K562 (cell line): ENCODE results near the gene ASB10. TPM values are rescaled to one million over a fixed set of nuclear protein-coding genes. Genes with fewer than 3 reads are reported as not detected.

Source experiments
- BRF1 ChIP-seq: IDR thresholded peaks from 3 replicates; pipeline ENCODE4 v1.6.1; 2011; ENCODE audit warnings: borderline replicate concordance, mild to moderate bottlenecking; ENCODE audit not compliant: insufficient read length; ENCODE audit errors: extremely low read depth
- FIP1L1 ChIP-seq: fragments of 200-400 bp; formaldehyde crosslinking; IDR thresholded peaks from 2 replicates; pipeline ENCODE4 v1.6.1; 2018; ENCODE audit warnings: mild to moderate bottlenecking, low read depth, low read length; ENCODE audit not compliant: poor library complexity, severe bottlenecking
- FOS ChIP-seq: IDR thresholded peaks from 3 replicates; pipeline ENCODE4 v1.6.1; 2011; ENCODE audit not compliant: insufficient read length; ENCODE audit errors: extremely low read depth
- FOSL1 ChIP-seq: fragments of 200-800 bp; sonication (Bioruptor generic); conservative IDR thresholded peaks from 2 replicates; pipeline ENCODE4 v1.6.1; 2016; ENCODE audit warnings: missing genetic modification characterization, missing compliant biosample characterization
- GABPA ChIP-seq: fragments of 200-800 bp; sonication (Bioruptor generic); conservative IDR thresholded peaks from 2 replicates; pipeline ENCODE4 v1.6.1; 2016; ENCODE audit warnings: low read depth, missing genetic modification characterization, missing compliant biosample characterization
- GABPB2 ChIP-seq: fragments of 250-450 bp; sonication (Bioruptor Pico); conservative IDR thresholded peaks from 2 replicates; pipeline ENCODE4 v1.5.1; 2021; ENCODE audit warnings: mild to moderate bottlenecking
- JUND ChIP-seq, 2 experiments: IDR thresholded peaks; 2 replicates in 1 of 2; 3 replicates in 1 of 2; pipeline ENCODE4 v1.6.1; 2011; ENCODE audit warnings: borderline replicate concordance in 2 of 2, low read depth in 2 of 2, low read length in 2 of 2, improper control_type of control experiment in 1 of 2, missing biosample characterization in 1 of 2, missing genetic modification characterization in 1 of 2, missing genetic modification reagents in 1 of 2
- TFAP4 ChIP-seq: sonication (generic); formaldehyde crosslinking; IDR thresholded peaks from 2 replicates; pipeline ENCODE4 v1.8.0; 2022; ENCODE audit warnings: missing genetic modification reagents, mild to moderate bottlenecking, moderate library complexity, borderline replicate concordance
- ZBTB12 ChIP-seq: fragments of 250-450 bp; sonication (Bioruptor Pico); IDR thresholded peaks from 2 replicates; pipeline ENCODE4 v1.4.0; 2020
- ZNF511 ChIP-seq: sonication (generic); formaldehyde crosslinking; IDR thresholded peaks from 2 replicates; pipeline ENCODE4 v1.8.0; 2022; ENCODE audit warnings: mild to moderate bottlenecking, missing genetic modification reagents
- ZNF589 ChIP-seq: fragments of 200-800 bp; sonication (Bioruptor generic); IDR thresholded peaks from 2 replicates; pipeline ENCODE4 v1.6.1; 2016; ENCODE audit warnings: low read depth, missing genetic modification characterization, missing compliant biosample characterization
- ZNF644 ChIP-seq: fragments of 200-800 bp; sonication (Bioruptor generic); IDR thresholded peaks from 2 replicates; pipeline ENCODE4 v1.6.1; 2016; ENCODE audit warnings: low read depth, missing genetic modification characterization, missing compliant biosample characterization
- ZNF780A ChIP-seq: fragments of 250-450 bp; sonication (Bioruptor Pico); IDR thresholded peaks from 2 replicates; pipeline ENCODE4 v1.5.0; 2021; ENCODE audit warnings: mild to moderate bottlenecking
- ZNF830 ChIP-seq: fragments of 250-450 bp; sonication (Bioruptor Pico); IDR thresholded peaks from 2 replicates; pipeline ENCODE4 v1.5.0; 2021; ENCODE audit warnings: mild to moderate bottlenecking
- polyA plus RNA-seq, 8 experiments: library from polyadenylated mRNA; depleted of rRNA in 4 of 8; stranded (reverse) in 5 of 8; unstranded in 3 of 8; fragments of >200 nt; fragmentation: Nextera tagmentation in 2 of 8; fragmentation: Illumina TruSeq in 1 of 8; extraction: Ambion mirVana in 2 of 8; extraction: Trizol in 1 of 8; gene quantifications; 2 replicates each; pipeline versions ENCODE4 v1.2.1 to v1.2.3, GENCODE V29; 2011 to 2014; ENCODE audit warnings: inconsistent platforms in 1 of 8, missing spikeins in 1 of 8
- total RNA-seq, 7 experiments: library from RNA; depleted of rRNA in 6 of 7; stranded (reverse); fragments of >200 nt in 6 of 7; fragmentation: Illumina TruSeq in 2 of 7; extraction: Trizol in 2 of 7; gene quantifications; 2 replicates each; pipeline versions ENCODE4 v1.2.1 to v1.2.3, GENCODE V29; 2011 to 2021; ENCODE audit warnings: low replicate concordance in 1 of 7
- TF ChIP-seq, protein P1 (sequence below): fragments of 250-450 bp; sonication (Bioruptor Pico); IDR thresholded peaks from 2 replicates; pipeline ENCODE4 v1.5.0; 2021; ENCODE audit warnings: mild to moderate bottlenecking, moderate library complexity

The ASB10 gene
- total and polyA plus RNA-seq, 9 of the 15 experiments (the other 6 are each of a cell fraction or from before 2014, with no cell fraction given): not detected

- TF ChIP-seq TFAP4 (CRISPR knock-in tag): 0 out of 2 replicates have a peak, but pooled peaks have one; percentile 11
- no peak for TF ChIP-seq ZNF830 (CRISPR knock-in tag)
- no peak for TF ChIP-seq GABPB2 (CRISPR knock-in tag)
- TF ChIP-seq ZBTB12 (CRISPR knock-in tag): no peak
- TF ChIP-seq JUND (IDR thresholded peaks at IDR 0.05; ENCODE audit: borderline replicate concordance, low read depth, low read length): no peak
- no peak for TF ChIP-seq JUND (tag; IDR thresholded peaks at IDR 0.05; ENCODE audit: borderline replicate concordance, low read depth, low read length)
- TF ChIP-seq ZNF589 (CRISPR knock-in tag): no peak
- no peak for TF ChIP-seq ZNF644
- no peak for TF ChIP-seq FOS
- no peak for TF ChIP-seq BRF1
- no peak for TF ChIP-seq ZNF780A (CRISPR knock-in tag)
- TF ChIP-seq ZNF511 (CRISPR knock-in tag): no peak
- TF ChIP-seq FIP1L1: no peak
- TF ChIP-seq, protein P1, sequence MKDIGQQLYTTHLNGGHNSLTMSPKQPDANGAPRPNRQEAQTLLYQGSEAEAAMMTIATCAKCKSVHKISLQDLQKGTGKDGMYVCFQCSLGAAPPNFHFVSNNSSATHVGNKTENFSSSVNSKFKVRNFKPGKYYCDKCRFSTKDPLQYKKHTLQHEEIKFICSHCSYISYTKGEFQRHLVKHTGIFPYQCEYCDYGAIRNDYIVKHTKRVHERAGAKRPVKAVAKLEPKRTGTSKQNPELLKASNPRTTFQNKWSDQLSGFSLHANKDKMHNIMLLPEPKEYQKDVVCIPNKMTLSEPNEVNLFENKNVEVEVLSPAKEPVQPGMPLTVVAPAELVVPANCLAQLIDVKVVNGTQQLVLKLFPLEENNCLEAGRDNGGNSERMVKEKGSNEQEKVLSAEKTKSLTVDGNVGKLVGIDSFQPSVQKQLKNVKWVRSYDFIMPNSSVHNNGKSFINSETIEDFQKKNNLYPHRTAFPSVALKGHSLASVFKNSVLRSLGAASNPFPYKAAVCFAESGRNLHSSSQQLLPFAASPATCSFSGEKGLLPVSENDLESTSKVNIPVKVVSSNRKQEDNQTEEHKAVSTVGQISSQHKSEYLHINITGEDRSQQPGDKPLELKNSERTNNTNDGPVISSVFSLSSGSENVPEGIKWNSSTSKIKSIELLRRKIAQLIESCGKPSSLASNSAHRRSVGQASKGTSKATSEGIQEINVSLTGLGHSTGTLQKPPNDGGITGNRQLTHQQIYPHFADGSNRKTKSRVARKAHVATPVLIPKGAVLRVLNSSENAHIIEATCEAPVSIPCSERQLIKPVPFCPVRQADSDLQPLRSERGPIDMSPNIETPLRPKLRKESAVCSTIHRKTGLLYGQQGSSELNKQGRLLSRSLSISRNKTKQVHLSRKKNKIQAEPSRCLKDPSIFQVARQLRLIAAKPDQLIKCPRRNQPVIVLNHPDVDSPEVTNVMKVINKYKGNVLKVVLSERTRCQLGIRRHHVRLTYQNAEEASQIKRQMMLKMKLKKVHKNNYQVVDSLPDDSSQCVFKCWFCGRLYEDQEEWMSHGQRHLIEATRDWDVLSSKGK: no peak
- TF ChIP-seq GABPA (tag): 0 out of 2 replicates have a peak, but pooled peaks have one; percentile 31
- TF ChIP-seq FOSL1 (tag): no peak
Observed at GRCh38 chr7:151207315-151207714, 20.3 kb upstream of the ASB10 start (continued).
